HG03520 (cell line): Measurements from ENCODE around the gene CLMN.

Experiments
- ATAC-seq: cut with Tn5 transposase; IDR thresholded peaks from one replicate; pipeline ENCODE4 v1.9.1; 2021; ENCODE audit warnings: mild to moderate bottlenecking, moderate library complexity; ENCODE audit not compliant: unreplicated experiment

CLMN gene

GRCh38 chr14:95345032-95345431, 25.3 kb upstream of the CLMN start:
- ATAC-seq: no peak

GRCh38 chr14:95344536-95344935, 24.8 kb upstream of the CLMN start:
- no peak for ATAC-seq

GRCh38 chr14:95341564-95341963, 21.9 kb upstream of the CLMN start:
- no peak for ATAC-seq

GRCh38 chr14:95341115-95341514, 21.4 kb upstream of the CLMN start:
- no peak for ATAC-seq

GRCh38 chr14:95340201-95340697, 20.5 kb upstream of the CLMN start:
- ATAC-seq: no peak

GRCh38 chr14:95339301-95339865, 19.7 kb upstream of the CLMN start:
- ATAC-seq: no peak

GRCh38 chr14:95338436-95338835, 18.7 kb upstream of the CLMN start:
- no peak for ATAC-seq

GRCh38 chr14:95337041-95337595, 17.4 kb upstream of the CLMN start:
- ATAC-seq: no peak

GRCh38 chr14:95336192-95336760, 16.6 kb upstream of the CLMN start:
- ATAC-seq: no peak

- no peak for ATAC-seq
These were observed 15.4 kb upstream of the CLMN start for GRCh38 chr14:95335071-95335470.

- ATAC-seq: no peak
These were observed 14.3 kb upstream of the CLMN start for GRCh38 chr14:95334044-95334443.

- no peak for ATAC-seq
These were observed 12.9 kb upstream of the CLMN start for GRCh38 chr14:95332641-95333040.

- ATAC-seq: no peak
These were observed 12.2 kb upstream of the CLMN start for GRCh38 chr14:95331708-95332408.

GRCh38 chr14:95330591-95331370, 11.1 kb upstream of the CLMN start:
- ATAC-seq: no peak

- no peak for ATAC-seq
These were observed 10.2 kb upstream of the CLMN start for GRCh38 chr14:95329941-95330340.

GRCh38 chr14:95328729-95329503, 9.2 kb upstream of the CLMN start:
- no peak for ATAC-seq

GRCh38 chr14:95327558-95328374, 8.1 kb upstream of the CLMN start:
- peak; percentile 92 for ATAC-seq

- ATAC-seq: no peak
These were observed 7.3 kb upstream of the CLMN start for GRCh38 chr14:95326987-95327386.

- ATAC-seq: no peak
These were observed 4.2 kb upstream of the CLMN start for GRCh38 chr14:95323917-95324316.

- ATAC-seq: no peak
These were observed 3.7 kb upstream of the CLMN start for GRCh38 chr14:95323361-95323760.
